HL-60 (cell line): Measurements from ENCODE around the gene TMEM121.

Experiments used
- DNase-seq, 2 experiments: peaks; one replicate each; pipeline ENCODE4 v3.0.0-alpha.2; 2010 to 2020; ENCODE audit warnings: low read depth in 1 of 2, low spot score in 1 of 2
- H3K27ac ChIP-seq: fragments of 250-450 bp; sonication (Bioruptor Pico); replicated peaks from 2 replicates; pipeline ENCODE4 v1.5.1; 2020; ENCODE audit warnings: mild to moderate bottlenecking, moderate library complexity
- H3K27me3 ChIP-seq: fragments of 250-450 bp; sonication (Bioruptor Pico); 2 replicates; pipeline ENCODE4 v1.5.1; 2021; ENCODE audit warnings: mild to moderate bottlenecking, moderate library complexity; ENCODE audit not compliant: insufficient read depth, poor library complexity, severe bottlenecking
- H3K4me3 ChIP-seq: replicated peaks from 2 replicates; pipeline ENCODE4 v1.5.1; 2011; ENCODE audit warnings: mild to moderate bottlenecking, control low read depth, low read length; ENCODE audit not compliant: insufficient read depth
- GABPA ChIP-seq: IDR thresholded peaks from 2 replicates; pipeline ENCODE4 v1.6.1; 2012; ENCODE audit warnings: low read depth
- POLR2AphosphoS5 ChIP-seq: IDR thresholded peaks from 2 replicates; pipeline ENCODE4 v1.6.1; 2012; ENCODE audit warnings: low read depth
- SPI1 ChIP-seq: IDR thresholded peaks from 2 replicates; pipeline ENCODE4 v1.6.1; 2012; ENCODE audit warnings: low read depth, mild to moderate bottlenecking, borderline replicate concordance
- TF ChIP-seq, protein P1 (sequence below): IDR thresholded peaks from one replicate; pipeline ENCODE4 v1.5.1; 2011; ENCODE audit warnings: low read length, control low read depth, inconsistent platforms; ENCODE audit not compliant: insufficient read depth
- TF ChIP-seq, protein P2 (sequence below): IDR thresholded peaks from 2 replicates; pipeline ENCODE4 v1.6.1; 2012; ENCODE audit warnings: low read depth; ENCODE audit not compliant: insufficient replicate concordance

The TMEM121 gene

DNA sequence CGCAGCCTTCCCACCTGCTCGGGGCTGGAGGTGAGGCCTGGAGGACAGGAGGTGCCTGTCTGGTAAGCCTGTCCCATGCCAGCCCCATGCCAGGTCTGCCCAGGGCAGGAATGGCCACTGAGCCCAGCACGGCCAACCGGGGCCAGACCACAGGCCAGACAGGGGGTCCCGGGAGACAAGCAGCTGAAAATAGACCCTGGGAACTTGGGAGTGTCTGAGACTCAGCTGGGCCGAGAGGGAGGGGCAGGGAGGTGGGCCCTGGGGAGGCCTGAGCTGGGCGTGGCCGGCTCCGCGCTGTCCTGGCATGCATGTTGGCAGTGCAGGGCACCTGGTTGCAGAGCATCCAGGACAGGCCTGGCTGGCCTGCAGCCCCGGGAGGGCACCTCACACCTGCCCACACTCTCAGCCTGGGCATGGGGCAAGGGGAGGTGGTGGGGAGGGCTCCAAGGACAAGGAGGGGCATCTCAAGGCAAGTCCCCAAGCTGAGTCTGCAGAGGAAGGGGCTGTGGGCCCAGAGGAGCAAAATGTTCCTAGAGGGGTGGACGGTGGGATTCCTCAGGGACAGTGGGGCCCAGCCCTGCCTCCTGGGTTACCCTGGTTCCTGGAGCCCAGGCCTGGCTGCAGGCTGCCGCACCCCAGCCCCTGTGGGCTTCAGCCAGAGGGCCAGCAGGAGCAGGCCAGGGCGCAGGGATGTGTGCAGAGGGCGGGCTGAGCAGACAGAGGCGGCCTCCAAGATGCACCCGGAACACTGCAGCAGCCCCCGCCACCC lies 42.9 kb upstream of the TMEM121 start:
- peaks cover 24% of the 10 kb centered on the region for H3K27me3 ChIP-seq
- TF ChIP-seq GABPA (no peak), SPI1 (no peak), POLR2AphosphoS5 (no peak)
- TF ChIP-seq, protein P1, sequence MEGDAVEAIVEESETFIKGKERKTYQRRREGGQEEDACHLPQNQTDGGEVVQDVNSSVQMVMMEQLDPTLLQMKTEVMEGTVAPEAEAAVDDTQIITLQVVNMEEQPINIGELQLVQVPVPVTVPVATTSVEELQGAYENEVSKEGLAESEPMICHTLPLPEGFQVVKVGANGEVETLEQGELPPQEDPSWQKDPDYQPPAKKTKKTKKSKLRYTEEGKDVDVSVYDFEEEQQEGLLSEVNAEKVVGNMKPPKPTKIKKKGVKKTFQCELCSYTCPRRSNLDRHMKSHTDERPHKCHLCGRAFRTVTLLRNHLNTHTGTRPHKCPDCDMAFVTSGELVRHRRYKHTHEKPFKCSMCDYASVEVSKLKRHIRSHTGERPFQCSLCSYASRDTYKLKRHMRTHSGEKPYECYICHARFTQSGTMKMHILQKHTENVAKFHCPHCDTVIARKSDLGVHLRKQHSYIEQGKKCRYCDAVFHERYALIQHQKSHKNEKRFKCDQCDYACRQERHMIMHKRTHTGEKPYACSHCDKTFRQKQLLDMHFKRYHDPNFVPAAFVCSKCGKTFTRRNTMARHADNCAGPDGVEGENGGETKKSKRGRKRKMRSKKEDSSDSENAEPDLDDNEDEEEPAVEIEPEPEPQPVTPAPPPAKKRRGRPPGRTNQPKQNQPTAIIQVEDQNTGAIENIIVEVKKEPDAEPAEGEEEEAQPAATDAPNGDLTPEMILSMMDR = no peak
- TF ChIP-seq, protein P2, sequence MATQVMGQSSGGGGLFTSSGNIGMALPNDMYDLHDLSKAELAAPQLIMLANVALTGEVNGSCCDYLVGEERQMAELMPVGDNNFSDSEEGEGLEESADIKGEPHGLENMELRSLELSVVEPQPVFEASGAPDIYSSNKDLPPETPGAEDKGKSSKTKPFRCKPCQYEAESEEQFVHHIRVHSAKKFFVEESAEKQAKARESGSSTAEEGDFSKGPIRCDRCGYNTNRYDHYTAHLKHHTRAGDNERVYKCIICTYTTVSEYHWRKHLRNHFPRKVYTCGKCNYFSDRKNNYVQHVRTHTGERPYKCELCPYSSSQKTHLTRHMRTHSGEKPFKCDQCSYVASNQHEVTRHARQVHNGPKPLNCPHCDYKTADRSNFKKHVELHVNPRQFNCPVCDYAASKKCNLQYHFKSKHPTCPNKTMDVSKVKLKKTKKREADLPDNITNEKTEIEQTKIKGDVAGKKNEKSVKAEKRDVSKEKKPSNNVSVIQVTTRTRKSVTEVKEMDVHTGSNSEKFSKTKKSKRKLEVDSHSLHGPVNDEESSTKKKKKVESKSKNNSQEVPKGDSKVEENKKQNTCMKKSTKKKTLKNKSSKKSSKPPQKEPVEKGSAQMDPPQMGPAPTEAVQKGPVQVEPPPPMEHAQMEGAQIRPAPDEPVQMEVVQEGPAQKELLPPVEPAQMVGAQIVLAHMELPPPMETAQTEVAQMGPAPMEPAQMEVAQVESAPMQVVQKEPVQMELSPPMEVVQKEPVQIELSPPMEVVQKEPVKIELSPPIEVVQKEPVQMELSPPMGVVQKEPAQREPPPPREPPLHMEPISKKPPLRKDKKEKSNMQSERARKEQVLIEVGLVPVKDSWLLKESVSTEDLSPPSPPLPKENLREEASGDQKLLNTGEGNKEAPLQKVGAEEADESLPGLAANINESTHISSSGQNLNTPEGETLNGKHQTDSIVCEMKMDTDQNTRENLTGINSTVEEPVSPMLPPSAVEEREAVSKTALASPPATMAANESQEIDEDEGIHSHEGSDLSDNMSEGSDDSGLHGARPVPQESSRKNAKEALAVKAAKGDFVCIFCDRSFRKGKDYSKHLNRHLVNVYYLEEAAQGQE = no peak
- DNase-seq = no peak
- H3K27ac ChIP-seq = no peak overlapping the region
- H3K4me3 ChIP-seq = no peak overlapping the region

DNA sequence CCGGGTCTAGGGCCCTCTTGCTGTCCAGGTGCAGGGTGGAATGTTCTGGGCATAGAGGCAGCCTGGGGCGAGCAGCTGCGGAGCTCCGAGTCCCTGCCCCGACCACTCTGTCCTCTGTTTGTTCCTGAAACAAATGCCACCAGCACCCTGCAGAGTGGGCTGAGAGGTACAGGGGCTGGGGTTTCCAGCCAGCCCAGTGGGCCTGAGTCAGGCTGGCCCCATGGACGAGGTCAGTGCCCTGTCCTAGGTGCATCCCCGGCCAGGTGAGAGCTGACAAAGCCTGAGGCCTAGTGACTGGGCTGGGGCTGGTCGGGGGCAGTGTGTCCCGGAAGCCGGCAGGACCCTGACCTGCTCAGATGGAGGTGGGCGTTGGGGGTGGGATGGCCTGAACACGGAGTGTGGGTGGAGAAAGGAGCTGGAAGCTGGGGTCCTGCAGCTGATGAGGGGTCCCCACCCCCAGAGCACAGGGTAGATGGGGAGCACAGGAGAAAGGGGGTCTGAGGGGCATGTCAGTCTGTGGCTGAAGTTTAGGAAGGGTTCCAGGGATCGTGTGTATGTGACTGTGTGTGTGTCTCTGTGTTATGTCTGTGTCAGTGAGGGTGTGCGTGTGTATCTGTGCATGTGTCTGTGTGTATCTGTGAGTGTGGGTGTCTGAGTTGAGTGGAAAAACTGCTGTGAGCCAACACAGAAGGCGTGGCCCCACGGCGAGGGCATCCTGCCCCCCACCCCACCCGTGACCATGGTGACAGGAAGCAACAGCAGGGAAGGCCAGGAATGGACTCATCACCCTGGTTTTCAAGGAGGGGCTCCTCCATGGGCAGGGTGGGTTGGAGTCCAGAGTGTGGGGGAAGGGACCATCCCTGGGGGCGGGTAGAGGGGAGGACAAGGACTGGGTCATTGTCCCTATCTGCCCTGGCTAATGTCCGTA lies 42.0 kb upstream of the TMEM121 start:
- Histone ChIP-seq H3K27ac (no peak overlapping the region), H3K4me3 (no peak overlapping the region), H3K27me3 (peaks cover 23% of the 10 kb centered on the region)
- TF ChIP-seq GABPA (no peak), SPI1 (no peak), POLR2AphosphoS5 (no peak)
- TF ChIP-seq, protein P1 = no peak
- TF ChIP-seq, protein P2 = no peak
- DNase-seq = no peak

DNA sequence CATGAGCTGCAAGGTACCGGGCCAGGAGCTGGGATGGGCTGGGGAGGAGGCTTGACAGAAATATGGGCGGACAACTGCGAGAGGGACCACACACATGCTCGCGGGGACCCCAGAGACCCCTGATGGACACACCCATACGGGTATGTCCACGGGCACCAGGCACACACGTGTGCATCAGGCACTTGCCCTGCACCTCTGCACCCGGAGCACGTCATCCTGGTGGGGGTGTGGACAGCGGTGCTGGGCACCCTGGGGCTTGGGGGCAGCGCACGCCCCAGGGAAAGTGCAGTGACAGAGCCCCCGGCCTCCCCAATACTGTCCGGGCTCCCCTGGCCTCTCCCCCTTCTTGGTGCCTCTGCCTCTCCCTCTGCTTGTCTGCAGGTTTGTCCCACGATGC lies 41.4 kb upstream of the TMEM121 start:
- Histone ChIP-seq H3K27ac (no peak overlapping the region), H3K4me3 (no peak overlapping the region), H3K27me3 (peaks cover 16% of the 10 kb centered on the region)
- TF ChIP-seq, protein P2 = no peak
- TF ChIP-seq SPI1 = no peak
- no peak for DNase-seq
